Left renal pelvis (tissue), 4 donors: ENCODE data around the gene KRT33A. TPM values are rescaled to one million over a fixed set of nuclear protein-coding genes. Genes with fewer than 3 reads are reported as not detected.
"Not testable (repeated sequence)": the region's sequence is repeated elsewhere in the genome, so short reads cannot be mapped to it uniquely, and the experiment has no call there.

Experiments
- DNase-seq, 4 donors: peaks; one replicate each; pipeline ENCODE4 v3.0.0-alpha.2; 2013; ENCODE audit warnings: low read depth in 4 of 4, low spot score in 3 of 4
- polyA plus RNA-seq, 4 donors: library from polyadenylated mRNA; unstranded; fragments of 120-200 nt; gene quantifications; one replicate each; pipeline ENCODE4 v1.2.1, GENCODE V29; 2013; ENCODE audit not compliant: insufficient read length in 4 of 4

KRT33A gene
- polyA plus RNA-seq, result not detected

- DNase-seq, result not testable (repeated sequence)
Measured at GRCh38 chr17:41350381-41350878, at the start of gene KRT33A. TSS of gene KRT33A (minus strand) at chr17:41350828. CDS start at chr17:41350767, 61 bp downstream.

DNA sequence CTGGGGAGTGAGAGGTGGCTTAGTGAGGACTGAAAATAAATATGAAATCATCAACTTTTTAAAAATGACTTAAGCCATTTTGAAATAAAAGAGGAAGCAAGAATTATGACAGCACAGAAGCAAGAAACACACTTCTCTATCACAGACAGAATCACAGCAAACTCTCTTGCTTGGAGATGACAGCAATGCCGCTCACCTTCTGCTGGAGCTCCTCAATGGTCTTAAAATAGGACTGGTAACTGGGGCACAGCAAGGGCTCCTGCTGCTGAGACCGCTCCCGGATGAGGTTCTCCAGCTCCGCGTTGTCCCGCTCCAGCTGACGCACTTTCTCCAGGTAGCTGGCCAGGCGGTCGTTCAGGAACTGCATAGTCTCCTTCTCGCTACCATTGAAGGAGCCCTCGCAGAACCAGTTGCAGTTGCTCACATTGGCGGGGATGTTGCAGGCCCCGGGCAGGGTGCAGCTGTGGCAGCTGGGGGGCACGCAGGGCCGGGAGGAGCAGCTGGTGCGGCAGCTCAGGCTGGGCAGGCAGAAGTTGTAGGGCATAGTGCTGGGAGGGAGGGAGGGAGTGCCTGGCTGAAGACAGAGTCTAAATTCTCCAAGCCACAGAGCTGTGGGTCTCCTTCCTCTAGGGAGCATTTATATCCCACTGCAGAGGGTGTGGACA lies 46.5 kb upstream of the KRT33A start, which contains the start of gene KRT31:
TSS of gene KRT31 (minus strand) at position 613 of the 665 bp plus-strand sequence. CDS start at position 544, 69 bp downstream.
- DNase-seq, result no peak

DNA sequence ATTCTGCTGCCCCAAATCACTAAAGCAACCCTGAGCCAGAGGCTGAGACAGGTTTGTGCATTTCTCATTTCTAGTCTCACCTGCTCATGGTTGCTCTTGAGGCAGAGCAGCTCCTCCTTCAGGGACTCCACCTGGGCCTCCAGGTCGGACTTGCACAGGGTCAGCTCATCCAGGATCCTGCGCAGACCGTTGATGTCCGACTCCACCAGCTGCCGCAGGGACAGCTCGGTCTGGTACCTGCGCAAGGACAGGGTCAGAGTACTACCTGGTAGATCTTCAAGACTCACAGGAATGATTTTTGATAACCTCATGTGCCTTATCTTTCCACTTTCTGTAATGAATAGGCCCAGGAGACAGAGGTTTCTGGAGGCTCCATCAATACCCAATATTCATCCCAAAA lies 45.7 kb upstream of the KRT33A start:
- no peak for DNase-seq

DNA sequence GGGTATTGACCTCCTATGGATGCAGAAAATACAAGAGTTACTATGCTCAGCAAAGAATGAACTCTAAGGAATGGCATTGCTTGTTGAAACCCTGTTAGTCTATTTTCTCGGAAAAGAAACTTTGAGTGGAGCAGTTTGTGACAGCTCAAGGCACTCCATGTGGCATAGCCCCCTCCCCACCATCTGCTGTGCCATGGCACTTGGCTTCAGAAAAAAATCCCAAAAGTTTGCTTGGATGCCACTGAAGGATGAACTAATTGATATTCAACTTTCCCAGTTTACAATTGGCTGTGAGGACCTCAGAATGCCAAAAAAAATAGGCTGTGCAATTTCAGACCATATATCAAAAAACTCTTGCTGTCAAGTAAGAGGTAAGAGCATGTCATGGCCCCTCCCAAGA lies 45.0 kb upstream of the KRT33A start:
- DNase-seq, result no peak

GRCh38 chr17:41395044-41395443 lies 44.4 kb upstream of the KRT33A start:
- DNase-seq, result not testable (repeated sequence)

- no peak for DNase-seq
Measured at GRCh38 chr17:41394254-41394996, 43.8 kb upstream of the KRT33A start.

DNA sequence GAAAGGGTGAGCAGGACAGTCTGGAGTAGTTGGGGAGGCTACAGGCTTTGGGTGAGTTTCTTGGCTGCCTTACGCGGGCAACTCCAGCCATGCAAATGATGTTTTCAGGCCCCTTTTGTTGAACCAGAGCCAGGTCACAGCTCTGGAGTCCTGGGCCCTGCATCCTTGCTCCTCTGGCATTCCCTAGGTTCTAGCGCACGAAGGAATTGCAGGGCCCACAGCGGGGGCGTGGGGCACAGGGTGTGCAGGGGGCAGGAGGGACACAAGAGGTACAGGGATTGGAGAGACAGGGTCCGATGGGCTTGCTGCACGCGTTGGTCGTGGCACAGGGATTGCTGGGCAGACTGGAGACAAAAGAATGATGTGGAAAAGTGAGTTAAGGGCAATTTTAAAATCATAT lies 43.2 kb upstream of the KRT33A start:
- no peak for DNase-seq

DNA sequence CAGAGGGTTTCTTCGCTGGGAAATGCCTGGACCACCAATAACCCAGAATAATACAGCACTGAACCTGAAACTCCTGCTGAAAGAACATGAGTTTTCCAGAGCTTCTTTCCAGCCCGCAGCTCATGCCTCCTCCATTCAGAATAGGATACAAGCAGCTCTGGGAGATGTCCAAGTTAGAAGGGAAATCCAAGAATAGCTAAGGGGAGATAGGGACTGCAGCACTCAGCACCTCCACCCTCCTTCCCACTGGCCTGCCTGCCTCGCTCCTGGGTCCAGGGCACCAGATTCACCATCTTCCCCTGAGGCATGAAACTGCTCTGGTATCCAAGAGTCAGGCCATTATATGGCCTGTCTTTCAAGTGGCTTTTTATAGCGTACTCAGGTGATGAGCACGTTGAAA lies 42.7 kb upstream of the KRT33A start:
- no peak for DNase-seq

- DNase-seq, result no peak
Measured at GRCh38 chr17:41392278-41392677, 41.6 kb upstream of the KRT33A start.

DNA sequence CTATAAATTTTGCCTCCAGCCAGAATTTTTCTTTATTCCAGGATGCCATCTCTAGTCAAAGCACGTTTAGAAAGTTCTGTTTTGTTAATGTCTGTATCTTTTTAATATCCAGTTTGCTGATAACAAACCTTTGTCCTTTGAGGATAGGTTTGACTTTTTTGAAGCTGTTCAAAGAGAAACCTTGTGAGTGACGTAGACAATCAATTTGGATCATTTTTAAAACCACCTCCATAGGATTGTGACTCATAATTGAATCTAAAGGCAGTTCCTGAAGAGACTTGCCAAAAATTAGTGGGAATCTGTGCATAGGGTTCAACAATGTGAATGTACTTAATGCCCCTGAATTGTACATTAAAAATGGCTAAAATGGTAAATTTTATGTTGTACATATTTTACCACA lies 40.9 kb upstream of the KRT33A start:
- no peak for DNase-seq

DNA sequence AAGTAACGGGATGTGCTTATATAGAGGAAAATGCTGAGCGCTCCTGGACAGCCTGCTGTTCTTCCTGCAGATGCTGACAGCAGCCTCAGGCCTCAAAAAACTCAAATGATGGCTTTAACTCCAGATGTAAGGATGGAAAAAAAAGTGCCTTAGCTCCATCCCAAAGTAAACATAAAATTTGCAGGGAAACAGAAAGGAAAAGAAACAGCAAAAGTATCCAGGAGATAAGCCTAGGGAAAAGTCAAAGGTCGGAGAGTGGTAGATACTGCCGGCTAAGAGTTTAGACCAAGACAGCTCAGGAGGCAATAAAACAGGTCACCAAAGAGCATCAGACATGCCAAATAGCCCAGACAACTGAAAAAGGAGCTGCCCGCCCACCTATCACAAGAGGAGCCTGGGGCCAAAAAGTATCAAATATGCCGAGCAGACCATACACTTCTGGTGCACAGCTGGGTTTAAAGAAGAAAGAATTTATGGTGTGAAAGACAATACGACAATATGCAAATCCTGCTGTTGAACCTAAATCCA lies 39.8 kb upstream of the KRT33A start:
- no peak for DNase-seq

GRCh38 chr17:41387670-41388069 lies 37.0 kb upstream of the KRT33A start:
- no peak for DNase-seq

GRCh38 chr17:41386227-41386626 lies 35.6 kb upstream of the KRT33A start:
- no peak for DNase-seq

DNA sequence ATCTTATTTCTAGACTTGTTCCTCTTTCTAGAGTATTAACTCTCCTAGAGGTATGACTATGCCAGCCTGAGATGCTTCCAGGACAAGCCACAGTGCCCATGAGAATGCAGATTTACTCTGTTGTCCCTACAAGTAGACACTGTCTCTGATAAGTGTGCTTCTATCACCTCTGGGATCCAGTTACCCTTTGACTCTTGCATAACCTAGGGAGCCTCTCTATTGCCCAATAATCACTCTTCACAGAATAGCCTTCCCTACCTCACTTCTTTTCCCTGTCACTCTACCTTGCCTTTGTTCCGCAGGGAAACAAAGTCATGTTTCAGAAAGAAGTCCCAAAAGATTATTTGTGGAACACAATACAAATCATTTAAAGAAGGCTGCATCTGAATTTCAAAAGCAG lies 33.1 kb upstream of the KRT33A start:
- DNase-seq, result no peak

- no peak for DNase-seq
Measured at GRCh38 chr17:41382394-41382793, 31.8 kb upstream of the KRT33A start.

- not testable (repeated sequence) for DNase-seq
Measured at GRCh38 chr17:41381943-41382342, 31.3 kb upstream of the KRT33A start, which contains the start of gene KRT34. TSS of gene KRT34 (minus strand) at chr17:41382306. CDS start at chr17:41382246, 60 bp downstream.

DNA sequence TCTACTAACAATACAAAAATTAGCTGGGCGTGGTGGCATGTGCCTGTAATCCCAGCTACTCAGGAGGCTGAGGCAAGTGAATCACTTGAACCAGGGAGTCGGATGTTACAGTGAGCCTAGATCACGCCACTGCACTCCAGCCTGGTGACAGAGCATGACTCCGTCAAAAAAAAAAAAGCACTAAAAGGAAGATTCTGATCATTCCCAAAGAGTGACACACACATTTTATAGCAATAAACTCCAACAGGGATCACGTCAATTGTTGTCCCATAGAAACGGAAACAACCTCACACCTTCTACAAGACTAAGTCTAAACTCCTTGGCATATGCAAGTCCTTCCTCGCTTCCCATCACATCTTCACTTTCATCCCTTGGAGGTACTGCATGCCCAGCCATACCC lies 29.5 kb upstream of the KRT33A start:
- DNase-seq, result not testable (repeated sequence)

DNA sequence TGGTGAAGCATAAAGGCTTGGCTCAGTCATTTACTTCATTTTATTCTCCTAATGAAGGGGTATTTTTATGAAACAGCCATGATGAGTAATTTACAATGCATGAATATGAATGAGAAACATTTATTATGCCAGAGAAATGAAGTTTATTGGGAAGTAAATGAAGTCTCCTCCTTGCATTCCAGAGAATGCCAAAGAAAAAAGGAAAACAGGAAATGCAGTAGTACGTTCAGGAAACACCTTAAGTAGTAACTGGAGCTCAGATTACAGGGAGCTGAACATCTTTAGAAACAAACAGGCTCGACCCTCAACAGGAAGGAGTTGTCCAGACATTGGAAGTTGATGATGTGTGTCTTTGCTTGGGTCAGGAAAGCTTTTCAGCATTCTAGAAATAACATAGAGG lies 26.9 kb upstream of the KRT33A start:
- no peak for DNase-seq

DNA sequence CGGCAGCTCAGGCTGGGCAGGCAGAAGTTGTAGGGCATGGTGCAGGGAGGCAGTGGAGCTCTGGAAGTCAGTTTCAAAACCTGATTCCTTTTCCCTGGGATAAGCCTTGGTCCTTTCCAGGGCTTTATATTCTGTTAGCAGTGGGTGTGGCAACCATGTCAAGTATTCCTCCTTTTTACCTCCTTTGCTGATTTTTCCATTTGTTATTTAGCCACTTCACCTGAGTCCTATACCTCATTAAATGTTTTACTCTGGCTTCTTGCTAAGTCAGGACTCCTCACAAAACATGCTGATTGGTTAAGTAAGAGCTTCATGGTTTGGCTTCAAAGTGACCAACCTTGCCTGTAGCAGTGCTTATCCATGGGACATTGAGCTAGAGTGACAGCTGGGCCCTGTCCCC lies 19.1 kb upstream of the KRT33A start, which contains the start of gene KRT33B:
TSS of gene KRT33B (minus strand) at position 101 of the 400 bp plus-strand sequence. CDS start at position 38, 63 bp downstream.
- no peak for DNase-seq

DNA sequence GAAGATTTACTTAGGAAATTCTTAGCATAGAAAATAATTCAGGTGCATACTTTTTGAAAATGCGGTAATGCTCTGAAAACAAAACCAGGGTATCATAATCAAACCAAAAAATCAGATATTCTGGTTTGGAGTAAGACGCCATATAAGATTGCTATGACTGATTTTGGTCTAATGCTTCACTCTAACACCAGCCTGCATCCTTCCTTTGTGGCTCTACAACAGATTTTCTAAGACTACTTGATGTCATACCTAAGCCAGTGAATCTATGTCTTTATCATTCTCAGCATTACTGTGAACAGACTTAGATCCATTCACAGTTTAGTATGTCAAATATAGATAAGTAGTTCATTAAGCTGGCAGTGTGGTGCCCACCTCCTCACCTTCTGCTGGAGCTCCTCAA lies 18.4 kb upstream of the KRT33A start:
- no peak for DNase-seq

- no peak for DNase-seq
Measured at GRCh38 chr17:41367426-41368075, 16.9 kb upstream of the KRT33A start.
